Stimulated activated CD8-positive, alpha-beta memory T cell treated with anti-CD3 and anti-CD28 coated beads, Interleukin-15, amount 100 ng/mL, for 4 hours (primary cell): ENCODE results near the gene ELL.

Experiments used
- DNase-seq, 2 donors: peaks; one replicate each; pipeline ENCODE4 v3.0.0-alpha.2; 2020; ENCODE audit warnings: low read depth in 2 of 2

The ELL gene

DNA sequence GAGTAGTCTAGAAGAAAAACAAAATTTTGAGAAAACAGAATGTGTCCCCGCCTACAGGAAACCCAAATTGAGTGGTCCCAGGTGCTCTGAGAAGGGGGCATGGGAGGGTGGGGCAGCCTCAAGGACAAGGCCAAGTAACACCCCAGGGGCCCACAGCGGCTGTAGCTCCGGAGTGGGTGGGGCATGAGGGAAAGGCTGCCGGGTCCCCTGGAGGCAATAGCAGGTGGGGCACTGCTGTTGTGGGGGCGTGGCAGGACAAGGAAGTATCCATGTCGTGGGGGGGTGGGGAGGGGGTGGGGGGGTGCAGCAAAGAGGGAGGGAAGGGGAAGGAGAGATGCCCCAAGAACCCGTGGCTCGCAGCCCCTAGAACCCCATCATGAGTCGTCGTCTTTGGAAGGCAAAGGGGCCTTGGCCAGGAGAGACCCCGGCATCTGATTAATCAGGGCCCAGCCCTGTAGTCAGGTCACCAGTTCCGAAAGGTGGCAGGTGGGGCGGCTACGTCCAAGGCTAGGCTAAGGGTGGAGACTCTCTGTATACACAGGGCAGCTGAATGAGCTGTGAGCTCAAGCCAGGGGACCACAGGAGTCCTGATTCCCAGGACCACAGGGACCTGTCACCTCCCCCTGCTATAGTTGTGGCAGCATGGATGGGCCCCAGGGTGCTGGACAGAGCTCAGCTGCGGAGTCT, 76.5 kb downstream of the ELL start:
- no peak for DNase-seq

DNA sequence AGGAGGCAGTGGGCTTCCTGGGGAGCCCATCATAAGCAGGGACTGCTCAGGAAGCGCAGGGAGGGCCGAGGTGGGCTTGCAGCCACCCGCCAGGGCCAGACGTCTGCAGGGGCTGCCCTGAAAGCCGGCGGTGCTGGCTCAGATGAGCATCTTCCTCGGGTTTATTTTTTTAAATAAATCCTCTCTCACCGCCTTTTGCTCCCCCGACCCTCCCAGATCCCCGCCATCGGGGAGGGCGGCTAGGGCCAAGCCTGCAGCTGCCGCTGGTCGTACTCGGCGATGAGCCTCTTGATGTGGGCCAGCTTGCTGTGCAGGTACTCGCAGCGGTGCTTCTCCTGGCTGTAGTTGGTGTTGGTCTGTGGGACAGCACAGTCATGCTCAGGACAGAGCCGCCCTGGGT, 77.4 kb downstream of the ELL start:
- DNase-seq: no peak

DNA sequence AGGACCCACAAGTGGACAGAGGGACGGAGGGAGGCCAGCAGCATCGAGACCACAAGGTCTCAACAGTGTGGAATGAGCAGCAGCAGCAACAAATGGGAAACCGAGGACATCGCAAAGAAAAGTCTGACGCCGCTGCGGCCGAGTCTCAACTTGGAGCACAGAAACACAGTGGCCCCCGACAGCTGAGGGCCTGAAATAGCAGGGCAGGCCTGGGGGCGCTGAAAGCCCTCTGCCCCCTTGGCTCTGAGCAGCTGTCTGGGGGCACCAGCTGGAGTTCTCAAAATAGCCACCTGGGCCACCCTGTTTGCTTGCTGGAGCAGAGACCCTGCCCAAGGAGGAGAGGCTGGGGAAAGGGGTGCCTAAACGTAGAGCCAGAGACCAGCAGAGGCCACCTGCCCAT, 78.0 kb downstream of the ELL start:
- no peak for DNase-seq

GRCh38 chr19:18443406-18443805, 78.5 kb downstream of the ELL start:
- DNase-seq: no peak

DNA sequence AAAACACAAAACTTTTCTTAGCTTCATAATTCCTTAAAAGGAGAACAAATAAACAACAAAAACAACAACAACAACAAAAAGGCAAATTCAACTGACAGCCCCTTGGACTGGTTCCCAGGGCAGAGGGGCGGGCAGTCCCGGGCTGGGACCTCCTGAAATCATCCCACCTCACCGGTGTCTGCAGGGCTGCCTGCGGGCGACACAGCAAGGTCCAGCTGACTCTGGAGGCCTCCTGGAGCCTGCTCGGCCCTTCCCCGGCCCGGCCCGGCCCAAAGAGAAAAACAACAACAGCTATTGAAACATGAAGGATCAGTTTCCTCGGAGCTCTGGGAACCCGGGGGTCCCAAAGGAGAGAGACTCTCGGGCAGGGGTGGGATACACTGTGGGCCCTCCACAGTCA, 78.9 kb downstream of the ELL start:
- no peak for DNase-seq

- DNase-seq: no peak
These were observed 79.8 kb downstream of the ELL start for GRCh38 chr19:18441804-18442788.

DNA sequence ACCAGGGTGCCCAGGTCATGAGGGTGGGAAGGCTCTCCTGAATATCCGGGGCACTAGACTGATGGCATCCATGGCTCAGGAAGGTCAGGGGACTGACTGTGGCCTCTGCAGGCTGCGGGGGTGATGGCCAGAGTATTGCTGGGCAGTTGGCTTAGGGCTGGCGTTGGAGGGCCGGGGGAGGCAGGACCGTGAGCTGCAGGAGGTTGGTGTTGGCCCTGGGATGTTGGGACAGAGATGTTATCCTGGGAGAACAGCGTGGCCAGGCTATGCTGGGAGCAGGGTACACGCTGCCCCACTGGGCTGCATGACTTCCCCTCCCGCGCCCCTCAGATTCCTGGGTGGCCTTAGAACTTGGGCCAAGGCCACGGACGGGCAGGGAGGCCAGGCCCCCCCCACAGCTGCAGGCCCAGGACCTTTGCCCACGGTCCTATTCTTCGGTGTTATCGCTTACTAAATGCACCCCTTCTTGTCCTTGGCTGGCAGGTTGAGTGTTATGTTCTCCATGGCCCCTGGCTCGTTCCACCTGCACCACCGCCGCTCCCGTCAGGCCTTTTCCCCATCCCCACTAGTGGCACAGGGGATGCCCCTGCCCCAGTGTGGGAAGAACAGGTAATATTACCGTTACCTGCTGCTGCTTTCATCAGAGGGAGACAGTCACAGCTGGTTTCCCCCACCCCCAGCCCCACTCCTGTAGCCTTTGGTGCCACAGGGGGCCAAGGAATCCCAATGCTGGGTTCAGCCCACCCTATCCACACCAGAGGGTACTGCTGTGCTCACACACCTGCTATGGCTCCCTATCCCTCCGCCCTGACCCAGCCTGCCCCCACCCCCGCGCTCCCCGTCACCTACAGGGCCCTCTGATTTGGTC, 80.7 kb downstream of the ELL start:
- no peak for DNase-seq

GRCh38 chr19:18440415-18440877, 81.4 kb downstream of the ELL start:
- no peak for DNase-seq

- no peak for DNase-seq
These were observed 82.0 kb downstream of the ELL start for GRCh38 chr19:18439910-18440237.

DNA sequence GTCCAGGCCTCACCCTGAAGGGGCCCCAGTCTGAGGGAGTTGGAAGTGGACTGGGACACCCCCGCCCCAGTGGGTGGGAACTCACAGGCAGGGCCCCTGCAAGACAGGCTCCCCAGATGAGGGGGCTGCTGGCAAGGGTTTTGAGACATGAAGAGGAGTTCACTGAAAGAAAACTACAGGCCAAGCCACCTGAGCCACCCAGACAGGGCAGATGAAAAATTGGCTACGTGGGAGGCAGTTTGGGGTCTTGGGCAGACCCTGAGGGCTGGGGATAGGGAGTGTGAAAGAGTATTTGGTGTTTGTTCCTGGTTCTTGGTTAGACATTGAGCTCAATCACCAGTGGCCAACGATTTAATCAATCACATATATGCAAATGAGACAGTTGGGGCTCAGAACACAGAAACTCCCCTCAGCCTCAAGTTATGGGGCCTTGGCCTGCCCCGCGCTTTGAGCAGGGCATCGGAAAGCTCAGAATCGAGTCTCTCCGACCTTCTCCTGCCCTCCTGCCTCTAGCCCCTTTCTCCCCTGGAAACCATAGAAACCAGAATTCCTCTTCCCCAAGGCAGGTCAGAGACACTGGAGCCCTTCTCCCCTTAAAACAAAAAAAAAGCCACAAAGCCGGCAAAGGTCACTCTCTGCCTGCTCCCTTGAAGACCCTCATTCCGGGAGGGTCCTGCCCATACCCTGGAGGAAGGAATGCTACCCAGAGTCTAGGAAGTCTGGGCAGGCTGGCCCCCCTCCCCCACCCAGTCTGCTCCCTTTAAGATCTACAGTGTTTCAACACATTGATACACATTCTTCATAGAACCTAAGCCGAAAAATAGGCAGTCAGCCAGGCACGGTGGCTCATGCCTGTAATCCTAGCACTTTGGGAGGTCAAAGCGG, 82.6 kb downstream of the ELL start:
- DNase-seq: no peak

DNA sequence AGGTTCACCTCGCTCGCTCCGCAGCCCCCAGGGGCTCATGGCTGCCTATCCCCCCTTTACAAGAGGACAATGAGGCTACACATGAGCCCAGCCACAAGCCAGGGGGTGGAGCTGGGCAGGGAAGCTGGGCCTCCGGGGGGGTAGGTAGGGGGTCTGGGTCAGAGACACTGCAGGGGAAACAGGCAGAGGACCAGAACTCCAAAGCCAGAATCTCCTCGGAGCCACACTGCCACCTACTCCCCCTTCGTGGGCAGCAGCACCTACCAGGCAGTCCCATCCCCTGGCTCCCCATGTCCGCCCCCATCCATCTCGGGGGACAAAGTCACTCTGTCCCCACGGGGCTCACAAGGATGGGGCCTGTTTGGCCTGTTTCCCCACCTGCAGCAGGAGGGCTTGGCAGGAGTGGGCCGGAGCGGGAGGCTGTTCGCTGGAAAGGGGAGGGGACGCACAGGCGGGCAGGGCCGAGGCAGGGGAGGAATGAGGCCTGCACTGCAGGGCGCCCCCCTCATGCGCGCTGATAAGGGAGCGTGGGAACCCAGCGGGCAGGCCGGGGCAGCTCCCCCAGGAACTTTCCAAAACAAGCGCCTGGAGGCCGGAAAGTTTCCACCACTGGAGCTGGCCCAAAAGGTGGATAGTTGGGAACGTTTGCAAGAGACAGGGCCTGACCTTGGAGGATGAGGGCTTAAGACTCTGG, 83.4 kb downstream of the ELL start:
- no peak for DNase-seq

DNA sequence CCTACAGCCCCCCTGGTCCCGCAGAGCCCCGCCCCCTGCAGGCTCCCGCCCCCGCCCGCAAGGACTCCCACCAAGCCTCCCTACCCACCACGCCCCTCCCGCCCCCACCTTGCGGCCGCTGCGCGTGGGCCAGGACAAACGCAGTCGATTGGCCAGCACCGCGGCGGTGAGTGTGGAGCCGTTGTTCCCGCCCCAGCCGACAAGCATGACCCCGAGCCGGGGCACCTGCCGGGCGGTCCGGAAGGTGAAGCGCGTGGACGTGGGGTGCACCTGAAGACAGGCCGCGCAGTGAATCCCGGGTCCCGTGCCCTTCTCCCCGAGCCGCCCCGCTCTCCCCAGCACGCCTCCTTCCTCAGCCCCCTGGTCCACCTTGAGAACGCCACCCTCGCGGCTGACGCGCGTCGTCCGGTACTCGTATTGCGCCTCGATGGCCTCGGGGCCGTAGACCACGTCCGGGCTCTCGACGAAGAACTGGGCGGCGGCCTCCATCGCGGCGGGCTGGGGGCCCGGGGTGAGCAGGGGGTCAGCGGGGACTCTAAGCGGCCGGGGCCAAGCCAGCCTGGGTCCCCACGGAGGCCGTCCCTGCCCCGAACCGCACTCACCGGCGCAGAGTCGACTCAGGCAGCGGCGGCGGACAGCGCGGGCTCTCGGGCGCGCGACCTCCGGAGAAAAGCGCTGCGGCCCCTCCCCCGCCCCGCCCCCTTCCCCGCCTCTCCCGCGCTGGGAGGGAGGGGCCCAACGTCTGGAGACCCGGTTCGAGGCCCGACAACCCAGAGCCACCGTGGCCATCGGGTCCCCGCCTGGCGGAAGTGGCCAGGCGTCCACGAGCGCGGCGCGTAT, 84.2 kb downstream of the ELL start, which contains the start of gene ISYNA1:
Gene ISYNA1 (minus strand): TSS at position 643 of the 840 bp plus-strand sequence. CDS start 154 bp downstream, at position 489.
- peak; percentile 56 to 62 for DNase-seq

- peak; percentile 71 to 73 for DNase-seq
These were observed 85.0 kb downstream of the ELL start for GRCh38 chr19:18436671-18437490.

- no peak for DNase-seq
These were observed 85.8 kb downstream of the ELL start for GRCh38 chr19:18435842-18436670.

DNA sequence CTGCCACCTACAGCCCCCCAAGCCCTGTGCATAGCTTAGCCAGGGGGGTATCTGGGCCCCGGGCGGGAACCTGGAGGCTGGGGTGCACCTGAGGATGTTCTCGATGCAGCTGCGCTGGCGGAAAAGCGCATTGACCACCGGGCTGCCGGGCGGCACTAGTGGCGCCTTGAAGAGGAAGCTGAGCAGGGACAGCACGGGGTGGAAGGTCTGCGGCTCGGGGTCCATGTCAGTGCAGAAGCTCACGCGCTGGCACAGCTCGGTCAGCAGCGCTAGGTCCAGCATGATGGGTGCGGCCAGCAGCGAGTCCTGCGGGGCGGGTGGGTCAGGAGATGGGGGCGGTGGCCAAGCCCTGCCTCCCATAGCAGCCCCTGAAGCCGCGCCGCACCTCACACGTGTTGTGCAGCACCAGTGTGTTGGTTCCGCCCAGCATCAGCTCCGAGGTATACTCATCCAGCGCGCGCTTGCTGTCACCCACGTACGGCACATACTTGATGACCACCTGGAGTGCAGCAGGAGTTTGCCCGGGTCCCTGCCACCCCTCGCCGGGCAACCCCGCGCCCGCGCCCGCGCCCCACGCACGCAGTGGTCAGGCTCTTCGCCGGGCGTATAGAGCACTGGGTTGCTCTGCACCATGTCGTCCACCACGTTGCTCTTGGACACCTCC, 86.6 kb downstream of the ELL start:
- DNase-seq: no peak

- no peak for DNase-seq
These were observed 87.3 kb downstream of the ELL start for GRCh38 chr19:18434411-18435175.
